HG02840 (cell line): ENCODE data around the gene STIMATE.

Experiments used
- ATAC-seq: cut with Tn5 transposase; IDR thresholded peaks from one replicate; pipeline ENCODE4 v1.9.1; 2021; ENCODE audit warnings: mild to moderate bottlenecking, moderate library complexity, moderate number of reproducible peaks; ENCODE audit not compliant: unreplicated experiment, low FRiP score

The STIMATE gene

DNA sequence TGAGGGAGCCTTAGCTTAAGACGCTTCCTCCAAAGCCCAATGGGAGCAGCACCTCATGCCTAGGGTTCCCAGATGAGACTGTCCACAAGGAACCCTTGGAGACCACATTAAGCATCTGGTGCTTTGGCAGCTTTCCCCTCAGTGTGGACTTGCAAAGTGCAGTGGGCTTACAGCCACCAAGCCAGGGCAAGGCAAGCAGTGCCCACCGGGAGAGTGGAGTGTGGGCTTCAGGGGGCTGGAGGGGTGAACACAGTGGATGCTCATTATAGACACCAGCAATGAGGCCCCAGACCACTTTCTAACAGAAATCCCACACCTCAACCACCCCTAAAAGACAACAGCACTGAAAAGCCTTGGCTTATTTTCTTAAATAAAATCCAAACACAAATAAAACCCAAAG lies 53.5 kb downstream of the STIMATE start:
- ATAC-seq = no peak

- no peak for ATAC-seq
These were observed 54.1 kb downstream of the STIMATE start for GRCh38 chr3:52843108-52843865.

DNA sequence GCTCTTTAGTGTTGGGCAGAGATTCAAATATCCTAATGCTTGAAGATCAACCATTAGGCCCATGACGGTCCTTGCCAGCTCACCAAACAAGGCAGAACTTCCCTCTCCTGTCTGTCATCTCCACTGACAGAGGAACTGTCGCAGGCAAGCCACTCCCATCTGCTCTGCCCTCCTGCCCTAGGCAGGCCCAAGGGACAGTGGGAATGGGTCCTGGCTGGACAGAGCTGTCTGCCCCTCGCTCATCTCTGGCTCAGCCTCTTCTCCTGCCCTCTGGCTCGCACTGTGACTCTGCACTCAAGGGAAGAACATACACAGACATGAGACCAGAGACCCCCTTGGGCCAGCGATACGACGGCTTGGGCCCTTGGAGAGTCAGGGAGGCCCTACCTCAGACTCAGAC lies 54.9 kb downstream of the STIMATE start:
- no peak for ATAC-seq

DNA sequence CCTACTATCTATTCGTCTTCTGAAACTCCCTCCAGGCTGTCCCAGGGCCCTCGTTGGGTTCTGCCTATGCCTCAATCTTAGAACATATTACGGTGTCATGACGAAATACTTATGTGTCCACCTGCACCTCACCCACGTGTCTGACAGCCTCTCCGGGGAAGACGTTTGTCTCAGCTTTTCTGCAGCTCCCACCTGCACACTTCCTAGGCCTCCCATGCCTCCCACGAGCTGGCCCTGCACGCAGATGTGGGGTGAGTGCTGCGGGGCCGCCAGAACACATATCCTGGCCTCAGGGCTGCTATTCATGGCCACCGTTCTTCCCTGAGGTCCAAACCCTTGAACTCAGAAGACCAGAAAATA lies 55.4 kb downstream of the STIMATE start:
- ATAC-seq = no peak

- no peak for ATAC-seq
These were observed 56.0 kb downstream of the STIMATE start for GRCh38 chr3:52841211-52841980.

DNA sequence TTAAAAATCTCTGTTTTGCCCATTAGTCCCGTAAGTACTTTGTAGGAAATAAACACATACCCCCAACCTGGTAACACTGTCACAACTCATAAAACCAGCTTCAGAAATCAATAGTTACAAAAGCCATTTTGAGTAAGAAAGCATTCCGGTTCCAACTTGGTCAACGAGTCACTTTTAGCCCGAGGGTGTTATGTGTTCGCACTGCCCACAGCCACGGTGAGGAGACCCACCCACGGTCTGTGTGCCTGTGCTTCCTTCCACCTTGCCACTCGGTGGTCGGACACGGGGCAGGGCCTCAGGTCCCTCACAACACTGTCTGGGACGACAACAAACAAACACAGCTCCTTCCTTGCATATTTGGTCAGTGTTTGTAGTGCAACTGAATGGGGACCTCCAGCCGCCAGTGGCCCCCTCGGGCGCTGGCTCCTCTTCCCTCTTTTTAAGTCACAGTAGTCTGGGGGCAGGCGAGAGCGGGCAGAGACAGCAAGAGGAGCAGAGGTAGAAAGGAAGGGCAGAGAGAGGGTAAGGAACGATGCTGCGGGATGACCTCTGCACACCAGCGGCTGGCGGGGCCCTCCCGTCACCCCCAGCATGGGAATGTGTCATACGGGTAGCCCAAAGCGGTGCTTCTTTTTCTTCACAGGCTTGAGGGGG lies 57.3 kb downstream of the STIMATE start:
- no peak for ATAC-seq

- ATAC-seq = no peak
These were observed 58.1 kb downstream of the STIMATE start for GRCh38 chr3:52839268-52839575.

- no peak for ATAC-seq
These were observed 58.6 kb downstream of the STIMATE start for GRCh38 chr3:52838561-52839267.

DNA sequence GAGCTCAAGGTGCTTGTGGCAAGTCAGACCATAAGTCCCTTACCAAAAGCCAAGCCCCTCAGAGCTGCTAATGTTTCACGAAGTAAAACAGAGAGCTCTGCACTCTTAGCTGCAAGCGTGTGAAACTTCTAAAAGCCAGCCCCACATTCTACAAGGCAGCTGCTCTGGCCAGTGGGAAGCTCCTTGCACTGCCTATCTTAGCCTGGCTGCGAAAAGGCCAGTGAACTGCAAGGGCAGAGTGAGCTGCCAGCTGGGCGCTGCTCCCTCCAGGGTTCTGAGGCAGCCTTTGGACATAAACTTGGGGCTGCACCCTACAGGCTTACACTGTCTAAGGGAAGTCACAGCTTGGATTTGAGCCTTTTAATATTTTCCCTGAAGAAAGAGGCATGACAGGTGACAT lies 60.4 kb downstream of the STIMATE start:
- ATAC-seq = no peak

DNA sequence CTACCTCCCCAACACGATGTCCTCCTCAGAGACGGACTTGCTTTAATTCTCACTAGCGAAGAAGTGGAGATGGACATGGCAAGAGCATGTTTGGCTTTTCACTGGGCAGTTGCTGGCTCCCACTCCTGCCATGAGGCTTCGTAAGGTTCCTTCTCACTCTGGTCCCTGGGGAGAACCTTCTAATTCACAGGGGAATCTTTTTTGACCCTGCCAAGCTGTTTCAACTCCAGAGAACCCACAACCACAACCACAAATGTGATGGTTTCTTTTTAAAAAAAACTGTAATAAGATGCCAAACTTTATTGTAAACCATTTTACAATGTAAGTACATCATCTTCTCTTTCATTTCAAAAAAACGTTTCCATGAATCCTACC lies 60.9 kb downstream of the STIMATE start:
- no peak for ATAC-seq

DNA sequence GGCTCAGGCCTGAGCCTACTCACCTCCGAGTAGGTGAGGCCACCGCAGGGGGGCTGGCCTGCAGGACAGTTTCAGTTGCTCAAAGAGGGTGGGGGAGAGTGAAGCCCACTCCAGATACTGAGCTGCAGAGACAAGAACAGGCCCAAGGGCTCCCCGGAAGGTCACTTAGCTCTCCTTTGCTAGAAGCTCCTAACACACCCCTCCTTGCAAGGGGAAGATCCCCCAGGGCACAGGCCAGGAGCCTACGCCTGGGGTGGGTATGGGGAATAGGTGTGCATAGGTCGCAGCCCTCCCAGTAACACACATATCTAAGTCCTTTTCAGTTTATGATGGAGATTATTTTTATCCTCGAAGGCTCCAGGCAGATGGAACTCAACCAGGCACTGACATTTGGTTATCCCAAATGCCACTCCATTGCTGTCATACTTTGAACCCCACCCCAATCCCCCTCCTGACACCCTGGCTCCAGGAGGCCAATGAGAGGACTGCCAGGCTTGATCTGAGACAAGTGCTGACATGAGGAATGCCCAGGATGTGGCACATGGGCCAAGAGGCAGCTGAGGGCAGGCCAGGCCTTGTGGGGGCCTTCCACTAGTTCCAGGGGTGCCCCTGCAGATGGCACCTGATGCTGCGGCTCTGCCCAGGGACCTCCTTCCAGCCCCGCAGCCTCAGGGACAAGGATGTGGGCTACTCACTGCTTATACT lies 61.4 kb downstream of the STIMATE start:
- ATAC-seq = no peak

DNA sequence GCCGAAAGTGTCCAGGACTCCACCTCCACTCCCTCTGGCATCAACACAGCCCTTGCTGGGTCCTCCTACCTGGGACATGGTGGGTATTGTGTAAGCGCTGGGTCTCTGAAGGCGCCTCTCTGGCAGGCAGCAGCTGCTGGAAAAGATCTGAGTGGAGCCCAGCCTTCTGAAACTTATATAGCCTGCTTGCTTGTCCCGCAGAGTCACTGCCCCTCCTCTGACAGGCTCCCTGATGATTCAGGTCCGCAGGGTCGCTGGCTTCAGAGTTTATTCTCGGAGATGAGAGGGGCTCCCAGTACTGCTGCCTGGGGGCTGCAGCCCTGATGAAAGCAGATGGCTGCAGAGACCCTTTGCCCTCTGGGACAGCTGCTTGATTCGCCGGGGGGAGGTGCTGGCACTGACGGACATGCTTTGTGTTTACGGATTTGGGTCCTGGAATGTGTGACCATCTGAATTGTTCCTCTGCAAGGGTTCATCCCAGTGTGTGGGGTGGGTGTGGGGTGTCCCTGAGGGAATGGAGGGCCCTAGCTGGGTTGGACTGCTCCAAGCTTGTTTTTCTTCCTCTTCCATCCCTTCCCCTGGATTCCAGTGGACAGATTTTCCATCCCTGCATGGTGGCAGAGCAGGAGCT lies 62.4 kb downstream of the STIMATE start, which contains the start of gene MUSTN1:
Gene MUSTN1 (minus strand): TSS at position 149 of the 631 bp plus-strand sequence. CDS start 71 bp downstream, at position 78.
- ATAC-seq = no peak

DNA sequence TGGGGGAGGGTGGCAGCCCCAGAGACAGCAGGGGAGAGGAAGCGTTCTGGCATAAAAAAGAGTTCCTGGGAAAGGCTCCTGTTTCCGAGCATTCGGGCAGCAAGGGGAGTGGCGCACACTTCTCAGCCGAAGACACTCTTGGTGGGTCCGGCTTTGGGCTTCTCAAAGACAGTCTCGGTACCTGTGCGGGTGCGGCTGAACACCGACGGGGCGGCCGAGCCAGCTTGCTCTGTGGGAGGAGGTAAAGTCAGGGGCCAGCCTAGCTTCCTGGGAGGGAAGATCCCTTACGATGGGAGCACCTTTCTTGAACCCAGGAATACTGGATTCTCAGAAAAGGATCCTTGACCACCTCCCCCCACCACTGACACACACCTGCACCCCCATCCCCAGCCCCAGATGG lies 64.1 kb downstream of the STIMATE start:
- ATAC-seq = no peak

GRCh38 chr3:52831500-52832301 lies 65.6 kb downstream of the STIMATE start:
- ATAC-seq = no peak

DNA sequence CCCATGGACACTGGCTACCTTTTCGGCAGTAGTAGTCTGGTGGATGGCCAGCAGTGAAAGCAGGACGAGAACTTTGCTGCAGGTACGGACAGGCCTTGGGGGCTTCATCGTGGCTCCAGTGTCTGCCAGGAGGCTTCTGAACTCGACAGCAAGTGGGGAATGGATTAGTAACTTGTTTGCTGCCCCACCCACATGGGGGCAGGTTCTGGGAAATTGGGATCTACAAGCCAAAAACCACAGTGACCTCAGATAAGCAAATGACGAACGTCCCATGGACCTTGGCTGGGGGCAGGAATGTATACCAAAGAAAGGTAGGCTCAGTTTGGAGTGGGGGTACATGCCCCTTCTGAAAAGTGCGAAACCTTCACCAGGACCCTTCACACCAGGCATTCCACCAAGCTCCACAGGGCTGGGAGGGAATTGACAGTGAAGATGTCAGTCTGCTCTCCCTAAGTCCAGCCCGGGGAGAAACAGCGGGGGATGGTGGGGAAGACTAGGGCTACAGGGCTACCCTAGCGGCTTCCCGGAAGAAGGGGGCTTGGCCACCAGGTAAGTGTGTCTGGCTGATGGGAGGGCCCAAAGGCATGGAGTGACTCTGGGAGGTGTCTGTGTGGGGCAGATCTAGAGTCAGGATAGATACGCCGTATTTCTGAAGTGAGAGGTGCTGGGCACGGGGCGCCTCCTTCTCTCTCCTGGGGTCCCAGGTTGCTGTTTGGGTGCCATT lies 66.7 kb downstream of the STIMATE start, which contains the start of gene ITIH4:
Gene ITIH4 (minus strand): TSS at position 138 of the 724 bp plus-strand sequence. CDS start 30 bp downstream, at position 108.
- ATAC-seq = no peak

- ATAC-seq = no peak
These were observed 67.4 kb downstream of the STIMATE start for GRCh38 chr3:52829906-52830463.

GRCh38 chr3:52829482-52829881 lies 67.9 kb downstream of the STIMATE start:
- ATAC-seq = no peak

- no peak for ATAC-seq
These were observed 69.4 kb downstream of the STIMATE start for GRCh38 chr3:52827866-52828376.
